Glomerular endothelial cell (primary cell): Measurements from ENCODE around the gene KIRREL3. TPM values are rescaled to one million over a fixed set of nuclear protein-coding genes. Genes with fewer than 3 reads are reported as not detected.
"Not testable (repeated sequence)": the region's sequence is repeated elsewhere in the genome, so short reads cannot be mapped to it uniquely, and the experiment has no call there.

Experiments used
- DNase-seq: peaks from one replicate; pipeline ENCODE4 v3.0.0-alpha.2; 2011; ENCODE audit warnings: low read depth, low spot score; ENCODE audit errors: extremely low read depth
- total RNA-seq: library from RNA; depleted of rRNA; stranded (reverse); fragments of >200 nt; gene quantifications from 2 replicates; pipeline ENCODE4 v1.2.3, GENCODE V29; 2015

KIRREL3 gene
- total RNA-seq, 1 donor from 2014 or later: 0.93 TPM

DNA sequence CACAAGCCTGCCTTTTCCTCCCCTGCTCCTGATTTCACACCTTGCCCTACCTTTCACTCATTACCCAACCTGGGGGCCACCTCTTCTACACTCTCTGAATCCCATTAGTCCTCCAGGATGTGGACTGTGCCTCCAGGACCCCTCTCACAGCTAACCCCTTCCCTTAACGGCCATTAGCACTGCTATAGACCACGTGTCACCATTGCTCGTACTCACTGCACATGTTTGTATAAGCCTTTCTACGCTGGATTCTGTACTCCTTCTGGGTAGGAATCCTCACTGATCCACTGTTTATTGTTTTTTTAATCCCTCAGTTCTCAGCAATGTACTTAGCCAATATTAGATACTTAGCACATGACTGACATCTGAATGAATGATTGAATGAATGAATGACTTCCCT, 40.9 kb downstream of the KIRREL3 start:
- DNase-seq: no peak

DNA sequence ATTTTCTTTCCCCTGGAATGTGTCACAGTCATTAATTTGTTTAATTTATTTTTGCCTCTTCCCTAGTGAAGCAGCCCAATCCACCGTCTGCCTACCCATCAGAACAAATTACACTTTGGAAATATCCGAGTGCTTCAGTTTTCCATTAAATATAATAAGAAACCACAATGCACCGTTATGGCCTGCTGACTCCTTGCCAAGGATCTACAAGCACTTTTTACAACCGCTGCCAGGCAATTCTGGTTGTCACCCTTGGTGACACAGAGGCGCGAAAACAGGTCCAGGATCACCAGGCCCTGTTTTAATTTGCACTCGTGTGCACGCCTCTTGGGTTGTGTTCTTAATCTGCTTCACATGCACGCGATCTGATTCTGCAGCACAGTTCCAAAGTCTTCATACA, 43.9 kb downstream of the KIRREL3 start:
- no peak for DNase-seq

DNA sequence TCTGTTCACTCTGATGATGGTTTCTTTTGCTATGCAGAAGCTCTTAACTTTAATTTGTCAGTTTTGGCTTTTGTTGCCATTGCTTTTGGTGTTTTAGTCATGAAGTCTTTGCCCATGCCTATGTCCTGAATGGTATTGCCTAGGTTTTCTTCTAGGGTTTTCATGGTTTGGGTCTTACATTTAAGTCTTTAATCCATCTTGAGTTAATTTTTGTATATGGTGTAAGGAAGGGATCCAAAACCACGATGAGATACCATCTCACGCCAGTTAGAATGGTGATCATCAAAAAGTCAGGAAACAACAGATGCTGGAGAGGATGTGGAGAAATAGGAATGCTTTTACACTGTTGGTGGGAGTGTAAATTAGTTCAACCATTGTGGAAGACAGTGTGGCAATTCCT, 48.0 kb downstream of the KIRREL3 start:
- DNase-seq: not testable (repeated sequence)

GRCh38 chr11:126951465-126951864, 49.1 kb downstream of the KIRREL3 start:
- DNase-seq: no peak

DNA sequence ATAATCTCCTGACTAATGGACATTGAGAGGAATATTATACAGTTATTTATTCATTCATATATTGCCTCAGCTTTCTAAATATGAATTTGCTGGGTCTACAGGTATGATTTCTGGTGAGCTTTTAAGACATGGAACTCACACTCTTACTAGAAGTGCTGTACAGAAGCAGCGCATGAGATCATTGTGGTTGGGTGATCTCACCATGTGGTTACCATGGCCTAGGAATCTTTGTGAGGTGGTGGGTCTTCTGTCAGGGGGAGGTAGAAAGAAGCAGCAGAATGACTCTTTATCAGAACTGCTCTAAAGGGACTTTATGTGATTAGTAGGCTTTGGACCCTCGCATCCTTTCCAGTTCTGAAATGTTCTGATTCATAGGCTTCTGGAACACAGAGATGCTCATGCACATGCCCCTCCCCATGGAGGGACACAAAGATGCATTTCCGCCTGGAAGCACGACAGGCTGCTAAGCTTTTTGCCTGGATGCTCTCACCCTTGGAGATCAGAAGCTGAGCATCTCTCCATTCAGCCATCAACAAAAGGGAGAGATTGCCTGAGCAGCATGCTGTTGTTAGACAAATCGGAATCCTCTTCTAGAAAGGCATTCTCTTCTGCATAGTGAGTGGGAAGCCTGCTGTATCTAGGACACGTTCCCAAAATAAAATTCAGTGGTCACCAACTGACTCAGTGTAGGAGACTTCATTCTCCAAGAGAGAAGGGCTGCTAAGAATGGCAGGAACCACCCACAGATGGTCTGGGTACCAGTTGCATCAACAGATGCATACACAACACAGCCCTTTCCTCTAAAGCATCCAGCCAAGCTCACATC, 51.3 kb downstream of the KIRREL3 start:
- no peak for DNase-seq

DNA sequence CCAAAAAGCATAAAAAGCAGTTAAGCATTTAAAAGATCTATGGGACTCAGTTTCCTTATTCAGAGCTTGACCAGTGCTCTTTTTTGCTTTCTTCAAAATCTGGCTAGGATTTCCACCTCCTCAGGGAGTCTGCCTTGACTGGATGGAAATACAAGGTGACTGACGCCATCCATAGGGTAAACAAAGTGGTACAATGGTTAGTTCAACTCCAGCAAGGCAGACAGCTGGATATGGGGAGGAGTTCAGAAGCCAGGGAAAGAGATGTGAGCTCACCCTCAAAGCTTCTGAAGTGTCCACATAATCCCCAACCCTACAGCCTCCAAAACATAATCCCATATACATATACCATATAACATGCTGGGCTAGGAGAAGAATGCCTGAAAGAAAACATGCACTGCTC, 52.0 kb downstream of the KIRREL3 start:
- DNase-seq: no peak

DNA sequence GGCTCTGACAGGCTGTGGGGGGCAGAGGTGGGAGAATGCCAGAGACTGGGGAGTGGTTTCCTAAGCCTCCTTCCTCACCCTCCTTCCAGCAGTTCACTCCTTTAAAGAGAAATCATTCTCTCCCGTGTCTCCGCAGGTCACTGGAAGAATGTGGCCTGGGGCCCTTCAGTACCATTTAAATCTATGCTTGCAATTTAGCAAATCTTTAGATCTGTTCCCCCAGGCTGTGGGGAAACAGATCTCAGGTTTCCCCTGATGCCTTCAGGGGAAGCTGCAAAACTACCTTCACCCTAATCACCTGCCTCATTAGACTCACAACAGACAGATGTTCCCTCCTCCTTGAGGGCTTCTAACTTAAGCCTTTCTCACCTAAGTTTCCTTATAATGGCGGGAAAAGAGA, 55.3 kb downstream of the KIRREL3 start:
- DNase-seq: no peak

DNA sequence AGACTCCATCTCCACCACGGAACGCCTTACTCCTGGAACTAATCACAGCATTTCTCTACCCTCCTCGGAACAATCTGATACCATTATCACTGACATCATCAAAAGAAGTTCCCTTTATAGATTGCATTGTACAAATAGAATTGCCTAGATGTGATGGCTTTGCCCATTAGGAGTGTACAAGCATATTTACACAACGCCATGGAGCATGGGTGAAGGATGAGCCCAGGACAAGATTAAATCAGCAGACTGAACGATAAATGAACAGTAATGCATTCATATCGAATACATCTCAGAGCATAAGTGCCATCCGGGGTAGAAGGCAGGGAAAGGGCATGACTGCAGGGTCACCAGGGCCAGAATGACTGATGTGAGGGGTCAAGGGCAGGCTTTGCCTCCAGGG, 57.3 kb downstream of the KIRREL3 start:
- no peak for DNase-seq

DNA sequence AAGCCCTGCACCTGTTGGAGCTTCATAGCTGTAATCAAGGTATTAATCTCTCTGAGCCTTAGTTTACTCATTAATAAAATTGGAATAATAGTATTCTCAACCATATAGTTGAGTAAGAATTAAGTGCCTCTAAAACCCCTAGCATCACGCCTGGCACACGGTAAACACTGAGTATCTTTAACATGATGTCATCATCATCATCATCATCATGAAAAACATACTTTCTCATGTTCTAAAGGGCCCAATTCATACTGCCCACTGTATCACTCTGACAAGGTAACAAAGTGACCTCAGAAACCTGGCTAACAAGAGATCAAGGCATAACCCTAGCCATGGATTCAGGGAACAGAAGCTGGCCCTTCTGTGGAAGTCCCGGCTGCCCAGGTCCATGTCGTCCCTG, 58.4 kb downstream of the KIRREL3 start:
- DNase-seq: no peak

DNA sequence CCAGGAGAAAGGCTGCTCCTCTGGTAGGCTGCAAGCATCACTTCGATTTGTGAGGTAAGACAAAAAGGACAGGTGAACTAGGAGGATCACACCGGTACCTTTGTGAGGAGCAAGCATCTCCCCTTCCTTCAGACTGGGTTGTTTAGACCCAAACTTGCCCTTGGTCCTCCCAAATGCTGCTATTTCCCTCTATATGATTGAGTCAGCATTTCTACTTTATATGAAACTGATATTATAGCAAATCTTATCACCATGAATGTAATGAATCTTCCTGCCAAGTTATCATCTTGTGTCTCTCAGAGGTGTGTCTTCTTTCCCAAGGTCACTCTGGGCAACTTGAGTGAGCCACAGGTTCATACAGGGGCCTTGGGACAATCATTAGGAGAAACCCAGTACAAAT, 61.0 kb downstream of the KIRREL3 start:
- no peak for DNase-seq

GRCh38 chr11:126938718-126939117, 61.9 kb downstream of the KIRREL3 start:
- no peak for DNase-seq

- DNase-seq: no peak
These were observed 70.3 kb downstream of the KIRREL3 start for GRCh38 chr11:126930091-126930841.

DNA sequence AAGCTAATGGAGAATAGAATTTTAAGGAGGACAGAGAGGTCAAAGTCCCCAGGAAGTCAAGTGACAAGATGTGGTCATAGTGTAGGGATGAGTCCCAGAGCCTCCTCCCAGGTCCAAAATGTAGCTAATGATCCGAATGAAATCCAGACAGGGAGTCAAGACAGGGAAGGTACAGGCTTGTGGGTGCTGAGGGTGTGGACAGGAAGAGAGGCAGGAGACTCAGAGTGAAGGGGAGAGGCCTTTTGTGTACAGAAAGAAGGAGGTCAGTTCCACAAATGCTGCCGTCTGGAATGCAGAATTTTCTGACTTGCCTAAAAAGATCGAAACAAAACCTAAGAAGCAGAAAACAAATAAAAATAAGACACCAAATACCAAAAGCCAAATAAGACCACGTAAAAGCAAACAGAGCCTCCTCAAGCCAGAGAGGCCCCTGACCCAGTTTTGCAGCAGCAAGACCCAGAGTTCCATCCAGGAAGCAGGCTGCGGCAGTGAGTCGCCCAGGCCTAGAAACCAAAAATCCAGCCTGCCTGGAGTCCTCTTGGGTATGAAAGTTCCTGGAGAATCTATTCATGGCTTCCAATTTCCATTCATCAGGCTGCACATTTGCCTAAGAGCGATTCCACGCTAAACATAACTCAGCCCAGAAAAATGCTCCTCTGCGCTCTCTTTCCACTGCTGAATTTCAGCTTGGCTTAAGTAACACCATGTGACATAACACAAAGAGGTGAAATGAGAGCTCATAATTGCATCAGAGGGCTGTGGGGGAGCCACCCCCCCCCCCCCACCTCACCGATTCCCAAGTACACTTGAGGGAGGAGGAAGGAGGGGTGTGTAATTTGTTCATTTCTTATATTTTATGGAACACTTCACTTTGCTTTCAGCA, 71.2 kb downstream of the KIRREL3 start:
- no peak for DNase-seq

DNA sequence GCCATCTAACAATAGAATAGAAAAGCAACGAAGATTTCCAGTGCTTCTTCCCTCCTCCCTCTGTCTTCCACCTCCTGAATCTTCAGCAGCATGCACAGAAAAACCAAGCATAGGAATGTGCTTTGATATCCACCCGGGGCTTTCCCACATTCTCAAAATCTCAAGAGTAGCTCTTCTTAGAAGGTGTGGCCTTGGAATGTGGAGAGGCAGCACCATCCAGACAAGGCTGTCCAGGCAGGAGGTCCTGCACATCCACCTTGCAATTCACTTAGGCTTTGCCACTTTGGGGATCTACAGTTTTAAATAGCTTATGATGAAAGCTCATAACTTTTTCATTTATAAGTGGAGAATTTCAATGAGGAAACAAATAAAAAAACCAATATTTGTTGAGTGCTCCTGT, 72.9 kb downstream of the KIRREL3 start:
- DNase-seq: no peak

DNA sequence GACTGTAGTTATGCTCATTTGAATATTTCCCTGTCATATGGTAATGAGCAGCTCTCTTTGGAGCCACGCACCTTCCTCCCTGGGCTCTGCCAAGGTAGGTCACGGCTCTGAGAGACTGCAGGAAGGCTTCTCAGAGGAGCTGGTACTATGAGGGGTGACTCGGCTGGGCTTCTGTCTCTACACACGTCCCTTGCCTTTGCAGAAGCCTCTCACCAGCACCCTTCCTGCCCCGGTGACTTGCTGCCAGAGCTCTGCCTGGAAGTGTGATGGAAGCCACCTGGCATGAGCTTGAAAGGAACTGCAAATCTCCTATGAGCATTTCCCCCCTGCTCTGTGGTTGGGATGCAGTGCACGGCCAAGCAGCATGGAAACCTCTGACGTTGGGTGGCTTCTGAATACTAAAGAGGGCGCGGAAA, 74.2 kb downstream of the KIRREL3 start:
- no peak for DNase-seq

- no peak for DNase-seq
These were observed 75.1 kb downstream of the KIRREL3 start for GRCh38 chr11:126925321-126926093.

DNA sequence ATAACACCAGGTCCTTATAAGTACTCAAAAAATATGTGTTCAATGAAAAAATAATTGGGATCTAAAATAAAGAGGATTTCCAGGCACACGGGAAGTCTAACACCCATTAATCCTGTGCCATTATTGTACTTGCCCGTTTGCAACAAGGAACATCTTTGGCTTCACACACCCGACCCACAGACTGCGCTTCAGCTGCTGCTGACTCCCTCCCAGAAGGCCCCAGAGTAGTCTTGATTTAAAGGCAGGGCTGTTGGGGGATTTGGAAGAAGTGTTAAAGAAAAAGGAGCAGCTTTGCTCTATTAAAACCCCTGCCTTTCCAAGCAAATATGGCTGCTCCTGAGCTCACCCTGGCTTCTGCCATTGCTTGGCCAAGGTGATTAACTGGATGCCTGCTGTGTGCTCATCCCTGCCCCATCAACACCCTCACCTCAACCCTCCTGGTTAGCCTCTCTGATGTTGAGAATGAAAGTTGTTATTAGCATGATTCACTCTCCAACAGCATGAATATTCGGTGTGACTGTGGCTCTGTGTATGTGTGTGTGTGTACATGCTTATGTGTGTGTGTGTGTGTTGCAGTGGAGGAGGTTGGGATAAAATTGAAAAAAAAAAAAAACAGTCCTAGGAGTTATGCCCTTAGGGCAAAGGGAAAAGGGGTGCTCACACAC, 76.1 kb downstream of the KIRREL3 start:
- DNase-seq: no peak

DNA sequence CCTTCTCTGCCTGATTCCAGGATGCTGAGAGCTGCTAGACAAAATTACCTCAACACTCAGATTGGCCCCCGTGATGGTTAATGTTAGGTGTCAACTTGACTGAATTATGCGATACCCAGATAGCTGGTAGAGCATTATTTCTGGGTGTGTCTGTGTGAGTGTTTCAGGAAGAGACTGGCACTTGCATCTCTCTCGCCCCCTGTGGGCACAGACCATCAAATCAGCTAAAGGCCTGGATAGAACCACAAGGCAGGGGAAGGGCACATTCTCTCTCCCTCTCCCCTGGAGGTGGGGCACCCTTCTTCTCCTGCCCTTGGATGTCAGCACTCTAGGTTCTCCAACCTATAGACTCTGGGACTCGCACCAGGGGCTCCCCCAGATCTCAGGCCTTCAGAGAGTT, 79.7 kb downstream of the KIRREL3 start:
- DNase-seq: no peak

DNA sequence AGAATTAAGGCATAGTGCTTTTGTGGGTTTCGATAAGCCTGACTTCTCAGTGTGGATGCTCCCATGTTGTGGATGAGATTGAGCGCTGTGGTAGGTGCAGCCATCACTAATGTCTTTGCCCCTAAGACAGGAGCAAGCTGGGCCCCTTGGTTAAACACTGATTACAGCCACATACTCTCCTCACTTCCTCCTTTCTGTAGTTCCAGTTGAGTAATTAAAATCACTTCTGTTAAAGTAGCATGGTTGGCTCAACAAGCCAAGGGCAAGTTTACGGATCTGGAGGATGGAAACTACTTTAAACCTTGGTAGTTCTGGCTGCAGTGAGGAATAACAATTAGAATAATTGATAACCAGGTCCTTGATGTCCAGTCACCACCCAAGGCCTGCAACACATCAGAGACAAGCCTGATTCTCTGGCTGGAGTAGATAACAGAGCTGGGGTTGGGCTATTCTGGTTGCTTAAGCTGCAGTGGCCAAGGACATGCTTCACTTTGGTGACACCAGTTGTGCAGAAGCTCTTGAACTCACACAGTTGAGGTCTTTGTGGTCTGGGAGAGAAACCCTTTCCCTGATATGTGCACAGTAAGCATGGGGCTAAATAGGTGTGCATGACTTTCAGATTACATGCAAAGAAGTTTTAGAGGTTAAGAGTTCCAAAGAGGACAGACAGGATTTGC, 81.3 kb downstream of the KIRREL3 start:
- no peak for DNase-seq
